Left lung (tissue), 10 donors: ENCODE results near the gene ID2. TPM values are rescaled to one million over a fixed set of nuclear protein-coding genes. Genes with fewer than 3 reads are reported as not detected.

Experiments
- ATAC-seq: fragments of 200-7000 bp; cut with Tn5 transposase; one replicate; pipeline ENCODE4 v1.9.1; 2020; ENCODE audit warnings: moderate library complexity
- DNase-seq, 4 donors: peaks; one replicate each; pipeline ENCODE4 v3.0.0-alpha.2; 2013 to 2020
- H3K27ac ChIP-seq, 2 donors: fragments of 200-600 bp; sonication (generic) in 1 of 2; one replicate each; pipeline versions ENCODE4 v1.5.0 to v1.8.0; 2020 to 2021
- H3K27me3 ChIP-seq, 2 donors: fragments of 200-600 bp; sonication (generic) in 1 of 2; one replicate each; pipeline versions ENCODE4 v1.5.0 to v1.8.0; 2020 to 2021
- H3K36me3 ChIP-seq, 2 donors: fragments of 200-600 bp; sonication (generic) in 1 of 2; one replicate each; pipeline versions ENCODE4 v1.5.0 to v1.8.0; 2020 to 2021
- H3K4me1 ChIP-seq, 2 donors: fragments of 200-600 bp; one replicate each; pipeline ENCODE4 v1.8.0; 2021
- H3K4me3 ChIP-seq, 2 donors: fragments of 200-600 bp; sonication (generic) in 1 of 2; one replicate each; pipeline versions ENCODE4 v1.5.0 to v1.8.0; 2020 to 2021; ENCODE audit warnings: mild to moderate bottlenecking in 1 of 2
- H3K9me3 ChIP-seq, 2 donors: fragments of 200-600 bp; sonication (generic) in 1 of 2; one replicate each; pipeline versions ENCODE4 v1.5.0 to v1.8.0; 2020 to 2021
- CTCF ChIP-seq, 2 donors: fragments of 200-600 bp; sonication (generic) in 1 of 2; IDR thresholded peaks; one replicate each; pipeline versions ENCODE4 v1.5.0 to v1.8.0; 2021; ENCODE audit warnings: antibody characterized with exemption in 2 of 2
- intact Hi-C, 2 donors: fragments of 100-400 bp; cut with DNase I; formaldehyde crosslinking; loops; one replicate each; pipeline versions ENCODE4 v1.11.2 to v1.14.2; 2022
- polyA plus RNA-seq, 6 donors: library from polyadenylated mRNA; unstranded; fragments of 120-200 nt; gene quantifications; one replicate each; pipeline ENCODE4 v1.2.1, GENCODE V29; 2013; ENCODE audit not compliant: insufficient read length in 6 of 6
- total RNA-seq, 2 donors: library from RNA; stranded (reverse); fragmentation: NEBNext Ultra II Directional; extraction: Animal tissue kit (Norgen Biotek cat#: 25700); gene quantifications; one replicate each; pipeline ENCODE4 v1.2.1, GENCODE V29; 2021
- donor health status: DM: no; HTN: yes; CAD: no.
- donor health status: DM: no; HTN: no; CAD: no.

Gene ID2
- total and polyA plus RNA-seq, 8 donors = 67.5 to 499 (median 347) TPM

- DNase-seq (peak in 2 of 4 donors; percentile 41 to 45), ATAC-seq (no peak)
Observed at GRCh38 chr2:8684540-8684877, 2.7 kb downstream of the ID2 start.

GRCh38 chr2:8684878-8685696 lies 3.2 kb downstream of the ID2 start:
- ATAC-seq (peak; percentile 1), DNase-seq (peak; percentile 54 to 91 (median 74))
- no peaks in the 10 kb centered on the region for H3K9me3 ChIP-seq
- intact Hi-C loops = loop anchor here in 1 of 2 donors (10.0 kb wide), 1 partner anchor 1250 kb away; no protein-coding TSS in a partner anchor
- H3K36me3 ChIP-seq = no peaks in the 10 kb centered on the region
- peak overlapping the region; percentile 60 to 76 for H3K4me3 ChIP-seq
- TF ChIP-seq CTCF (IDR thresholded peaks at IDR 0.05) = no peak
- H3K27ac ChIP-seq = peak overlapping the region; percentile 80 to 87
- peaks cover 9 to 40% of the 10 kb centered on the region in 2 donors for H3K4me1 ChIP-seq
- H3K27me3 ChIP-seq = no peaks in the 10 kb centered on the region

More at GRCh38 chr2:8684540-8684877, 2.7 kb downstream of the ID2 start:
- H3K27ac ChIP-seq = peak overlapping the region; percentile 80 to 87
- TF ChIP-seq CTCF (IDR thresholded peaks at IDR 0.05) = no peak
- H3K36me3 ChIP-seq = no peaks in the 10 kb centered on the region
- H3K4me1 ChIP-seq = peaks cover 14 to 46% of the 10 kb centered on the region in 2 donors
- intact Hi-C loops = loop anchor here in 1 of 2 donors (10.0 kb wide), 1 partner anchor 1250 kb away; no protein-coding TSS in a partner anchor
- H3K9me3 ChIP-seq = no peaks in the 10 kb centered on the region
- H3K27me3 ChIP-seq = no peaks in the 10 kb centered on the region
- peak overlapping the region; percentile 60 to 76 for H3K4me3 ChIP-seq

- Histone ChIP-seq H3K4me1 (peaks cover 2 to 32% of the 10 kb centered on the region in 2 donors), H3K27ac (peak overlapping the region; percentile 80 to 87), H3K9me3 (no peaks in the 10 kb centered on the region), H3K36me3 (no peaks in the 10 kb centered on the region), H3K4me3 (peak overlapping the region; percentile 60 to 76), H3K27me3 (no peaks in the 10 kb centered on the region)
- ATAC-seq = peak; percentile 45
- DNase-seq = peak; percentile 68 to 97 (median 80)
- intact Hi-C loops = loop anchor here in 1 of 2 donors (10.0 kb wide), 1 partner anchor 1251 kb away; no protein-coding TSS in a partner anchor
- peak; percentile 98 for TF ChIP-seq CTCF (IDR thresholded peaks at IDR 0.05)
Observed at GRCh38 chr2:8685697-8686358, 4.0 kb downstream of the ID2 start.

- DNase-seq (no peak), ATAC-seq (no peak)
- Histone ChIP-seq H3K4me1 (peaks cover 3 to 8% of the 10 kb centered on the region in 2 donors), H3K27me3 (peaks cover 0 to 20% of the 10 kb centered on the region in 2 donors), H3K9me3 (no peaks in the 10 kb centered on the region), H3K36me3 (no peaks in the 10 kb centered on the region), H3K27ac (no peak overlapping the region), H3K4me3 (no peak overlapping the region)
- intact Hi-C loops = no loop called here
- no peak for TF ChIP-seq CTCF (IDR thresholded peaks at IDR 0.05)
Observed at GRCh38 chr2:8691859-8692437, 10.1 kb downstream of the ID2 start.

GRCh38 chr2:8692783-8693156 lies 10.9 kb downstream of the ID2 start:
- Histone ChIP-seq H3K27me3 (peaks cover 0 to 20% of the 10 kb centered on the region in 2 donors), H3K4me3 (no peak overlapping the region), H3K4me1 (peaks cover 3 to 8% of the 10 kb centered on the region in 2 donors), H3K27ac (no peak overlapping the region), H3K9me3 (no peaks in the 10 kb centered on the region), H3K36me3 (no peaks in the 10 kb centered on the region)
- TF ChIP-seq CTCF (IDR thresholded peaks at IDR 0.05) = no peak
- ATAC-seq (no peak), DNase-seq (no peak)
- intact Hi-C loops = no loop called here
